Stimulated activated CD4-positive, alpha-beta T cell treated with anti-CD3 and anti-CD28 coated beads, TNF-alpha, amount 100 ng/mL, for 48 hours (primary cell): ENCODE results near the gene ARHGAP10.

ENCODE experiments used
- DNase-seq, 3 donors: peaks; one replicate each; pipeline ENCODE4 v3.0.0-alpha.2; 2020; ENCODE audit warnings: low read depth in 3 of 3

Gene ARHGAP10

GRCh38 chr4:147769386-147769785 lies 37.5 kb downstream of the ARHGAP10 start:
- no peak for DNase-seq

GRCh38 chr4:147770831-147771230 lies 38.9 kb downstream of the ARHGAP10 start:
- DNase-seq: no peak

- no peak for DNase-seq
Measured at GRCh38 chr4:147772056-147772455, 40.2 kb downstream of the ARHGAP10 start.

- DNase-seq: no peak
Measured at GRCh38 chr4:147772459-147772969, 40.6 kb downstream of the ARHGAP10 start.

- no peak for DNase-seq
Measured at GRCh38 chr4:147773261-147774184, 41.6 kb downstream of the ARHGAP10 start.

GRCh38 chr4:147776716-147777115 lies 44.8 kb downstream of the ARHGAP10 start:
- no peak for DNase-seq

GRCh38 chr4:147777456-147778091 lies 45.7 kb downstream of the ARHGAP10 start:
- no peak for DNase-seq

- no peak for DNase-seq
Measured at GRCh38 chr4:147778942-147779341, 47.1 kb downstream of the ARHGAP10 start.

GRCh38 chr4:147779451-147779850 lies 47.6 kb downstream of the ARHGAP10 start:
- DNase-seq: no peak

GRCh38 chr4:147780137-147780777 lies 48.4 kb downstream of the ARHGAP10 start:
- no peak for DNase-seq

- DNase-seq: no peak
Measured at GRCh38 chr4:147782087-147782781, 50.3 kb downstream of the ARHGAP10 start.

GRCh38 chr4:147785129-147785528 lies 53.2 kb downstream of the ARHGAP10 start:
- DNase-seq: no peak

- no peak for DNase-seq
Measured at GRCh38 chr4:147786031-147786430, 54.1 kb downstream of the ARHGAP10 start.

- DNase-seq: no peak
Measured at GRCh38 chr4:147786531-147786930, 54.6 kb downstream of the ARHGAP10 start.

GRCh38 chr4:147787204-147787603 lies 55.3 kb downstream of the ARHGAP10 start:
- no peak for DNase-seq

GRCh38 chr4:147788791-147789190 lies 56.9 kb downstream of the ARHGAP10 start:
- no peak for DNase-seq

- DNase-seq: no peak
Measured at GRCh38 chr4:147789596-147789995, 57.7 kb downstream of the ARHGAP10 start.

- DNase-seq: no peak
Measured at GRCh38 chr4:147790412-147790811, 58.5 kb downstream of the ARHGAP10 start.

GRCh38 chr4:147791341-147791740 lies 59.5 kb downstream of the ARHGAP10 start:
- DNase-seq: no peak

- DNase-seq: no peak
Measured at GRCh38 chr4:147791865-147792264, 60.0 kb downstream of the ARHGAP10 start.

GRCh38 chr4:147793569-147794313 lies 61.9 kb downstream of the ARHGAP10 start:
- DNase-seq: no peak
